HG02870 (cell line): ENCODE results near the gene PPP4R2.
"Not testable (repeated sequence)": the region's sequence is repeated elsewhere in the genome, so short reads cannot be mapped to it uniquely, and the experiment has no call there.

Source experiments
- ATAC-seq: cut with Tn5 transposase; IDR thresholded peaks from one replicate; pipeline ENCODE4 v1.9.1; 2021; ENCODE audit warnings: mild to moderate bottlenecking, moderate library complexity; ENCODE audit not compliant: unreplicated experiment

The PPP4R2 gene

GRCh38 chr3:72976281-72976741, 20.3 kb upstream of the PPP4R2 start:
- no peak for ATAC-seq

- ATAC-seq = peak; percentile 56
Measured at GRCh38 chr3:72977060-72977808, 19.4 kb upstream of the PPP4R2 start.

DNA sequence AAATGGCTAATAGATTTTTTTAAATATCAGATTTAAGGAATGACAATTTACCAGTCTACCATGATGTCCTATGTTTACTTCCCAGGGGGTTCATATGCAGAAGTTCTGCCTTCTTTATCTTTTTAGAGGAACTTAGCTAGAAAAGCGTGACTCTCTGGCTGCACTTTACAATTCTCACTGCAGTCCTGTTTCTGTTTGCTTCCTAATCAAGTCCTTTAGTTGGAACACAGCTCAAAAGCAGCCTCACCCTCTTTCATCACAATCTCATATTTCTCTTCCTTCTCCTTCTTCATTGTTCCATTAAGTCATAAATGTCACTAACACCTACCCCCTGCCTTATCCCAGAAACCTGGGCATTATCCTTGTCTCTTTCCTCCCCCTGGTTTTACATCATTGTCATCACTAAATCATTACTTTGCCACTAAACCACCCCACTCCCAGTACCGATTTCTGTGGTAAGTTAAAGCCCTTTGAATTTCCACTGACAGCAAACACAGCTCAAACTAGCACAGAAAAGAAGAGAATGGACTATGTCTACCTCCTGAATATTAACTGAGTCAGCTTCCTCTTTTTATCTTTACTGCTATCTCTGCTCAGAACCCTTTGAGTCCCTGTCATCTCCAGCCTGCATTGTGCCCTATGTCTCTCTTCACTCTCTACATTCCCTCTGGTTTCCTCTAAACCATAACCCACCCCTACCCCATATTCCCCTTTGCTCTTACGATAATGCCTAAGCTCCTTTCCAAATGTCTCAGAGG, 13.8 kb upstream of the PPP4R2 start:
- ATAC-seq = no peak

DNA sequence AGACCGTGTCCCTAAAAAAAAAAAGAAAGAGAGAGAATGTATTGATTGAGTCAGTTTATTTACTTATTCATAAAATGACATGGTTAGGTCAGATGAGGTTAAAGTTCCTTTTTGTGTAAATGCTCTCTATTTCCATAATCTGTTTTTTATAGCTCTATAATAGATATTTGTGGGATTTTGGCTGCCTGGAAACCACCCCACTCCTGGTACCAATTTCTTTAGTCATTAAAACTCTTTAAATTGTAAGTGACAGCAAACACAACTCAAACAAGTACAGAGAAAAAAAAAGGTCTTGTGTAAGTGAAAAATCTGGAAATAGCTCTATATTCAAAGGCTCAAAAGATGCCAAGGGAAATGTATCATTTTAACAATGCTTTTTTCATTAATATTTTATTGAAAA, 11.0 kb upstream of the PPP4R2 start:
- ATAC-seq = no peak

DNA sequence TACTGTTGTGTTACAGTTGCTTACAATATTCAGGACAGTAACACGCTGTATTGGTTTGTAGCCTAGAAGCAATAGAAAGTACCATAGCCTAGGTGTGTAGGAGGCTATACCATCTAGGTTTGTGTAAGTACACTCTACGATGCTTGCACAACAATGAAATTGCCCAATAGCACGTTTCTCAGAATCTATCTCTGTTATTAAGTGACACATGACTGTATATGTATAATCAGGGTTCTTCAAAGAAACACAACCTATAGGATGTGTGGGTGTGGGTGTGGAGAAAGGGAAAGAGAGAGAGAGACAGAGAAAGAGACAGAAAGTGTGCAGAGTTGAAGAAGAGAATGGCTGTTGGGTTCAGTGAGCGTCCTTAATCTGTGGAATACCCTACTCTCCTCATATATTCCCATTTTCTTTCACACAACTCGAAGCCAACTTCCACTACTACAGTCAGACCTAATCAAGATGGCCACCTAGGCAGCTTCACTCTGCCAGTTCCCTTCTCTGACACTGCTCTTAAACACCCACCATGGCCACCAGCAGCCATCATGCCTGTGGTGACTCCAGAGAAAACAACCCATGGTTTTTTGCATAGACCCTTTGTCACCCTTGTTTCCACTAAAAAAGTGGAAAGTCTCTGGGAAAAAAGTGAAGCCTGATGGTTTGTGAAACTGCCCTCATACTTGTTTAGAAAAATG, 5.8 kb upstream of the PPP4R2 start:
- no peak for ATAC-seq

- no peak for ATAC-seq
Measured at GRCh38 chr3:72991522-72991921, 5.1 kb upstream of the PPP4R2 start.

DNA sequence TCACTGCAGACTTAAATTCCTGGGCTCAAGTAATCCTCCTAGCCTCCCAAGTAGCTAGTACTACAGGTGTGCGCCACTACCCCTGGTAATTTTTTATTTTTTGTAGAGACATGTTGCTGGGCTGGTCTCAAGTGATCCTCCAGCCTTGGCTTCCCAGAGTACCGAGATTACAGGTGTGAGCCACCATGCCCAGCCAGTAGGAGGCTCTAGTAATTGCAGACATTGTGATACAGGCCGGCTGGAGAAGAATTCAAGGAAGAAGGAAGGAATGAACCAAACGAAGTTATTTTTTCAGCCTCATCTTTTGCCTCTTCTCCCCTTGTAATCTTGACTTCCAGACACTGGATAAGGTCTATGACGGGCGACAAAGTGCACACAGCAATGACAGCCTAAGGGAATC, 3.2 kb upstream of the PPP4R2 start:
- no peak for ATAC-seq

GRCh38 chr3:72995337-72995736, 1.3 kb upstream of the PPP4R2 start:
- ATAC-seq = no peak

- no peak for ATAC-seq
Measured at GRCh38 chr3:72996121-72996472, 514 bp upstream of the PPP4R2 start.

GRCh38 chr3:72997421-72997961, 880 bp downstream of the PPP4R2 start:
- ATAC-seq = peak; percentile 7

DNA sequence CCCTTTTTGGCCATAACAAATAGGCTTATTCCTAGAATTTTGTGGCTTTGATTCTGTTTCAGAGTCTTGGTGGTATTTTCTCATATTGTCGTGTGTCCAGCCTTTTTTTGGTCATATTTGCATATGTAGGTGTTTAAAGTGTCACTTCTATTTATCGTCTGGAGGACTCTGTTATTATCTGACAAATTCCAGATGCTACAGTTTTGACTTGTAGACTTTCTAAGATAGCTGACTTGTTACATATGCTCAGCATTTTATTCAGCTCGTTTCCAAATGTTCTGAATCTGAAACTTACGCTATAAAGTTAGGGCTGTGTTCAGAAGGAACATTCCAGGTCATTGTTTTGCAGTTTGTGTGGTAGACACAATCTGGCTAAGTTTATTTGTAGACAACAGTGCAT, 1.9 kb downstream of the PPP4R2 start:
- ATAC-seq = no peak

GRCh38 chr3:72999951-73000350, 3.3 kb downstream of the PPP4R2 start:
- ATAC-seq = no peak

DNA sequence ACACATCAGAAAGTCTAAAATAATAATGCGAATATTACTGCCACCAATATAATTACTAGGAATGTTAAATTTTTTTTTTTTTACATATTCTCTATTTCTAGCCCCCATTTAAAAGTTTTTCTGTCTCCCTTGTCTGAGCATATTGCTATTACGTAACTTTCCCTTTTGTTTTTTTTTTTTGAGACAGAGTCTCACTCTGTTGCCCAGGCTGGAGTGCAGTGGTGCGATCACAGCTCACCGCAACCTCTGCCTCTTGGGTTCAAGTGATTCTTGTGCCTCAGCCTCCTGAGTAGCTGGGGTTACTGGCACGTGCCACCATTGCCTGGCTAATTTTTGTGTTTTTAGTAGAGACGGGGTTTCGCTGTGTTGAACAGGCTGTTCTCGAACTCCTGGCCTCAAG, 6.4 kb downstream of the PPP4R2 start:
- ATAC-seq = not testable (repeated sequence)

DNA sequence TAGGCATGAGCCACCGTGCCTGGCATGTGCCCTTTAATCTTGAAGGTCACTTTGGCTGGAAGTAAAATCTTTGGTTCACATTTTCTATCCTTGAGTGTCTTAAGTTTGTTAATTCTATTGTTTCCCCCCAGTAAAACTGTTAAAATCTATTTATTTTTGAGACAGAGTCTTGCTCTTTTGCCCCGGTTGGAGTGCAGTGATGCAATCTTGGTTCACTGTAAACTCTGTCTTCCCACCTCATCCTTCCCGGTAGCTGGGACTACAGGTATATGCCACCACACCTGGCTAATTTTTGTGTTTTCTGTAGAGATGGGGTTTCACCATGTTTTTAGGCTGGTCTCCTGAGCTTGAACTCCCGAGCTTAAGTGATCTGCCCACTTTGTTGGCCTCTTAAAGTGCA, 7.7 kb downstream of the PPP4R2 start:
- ATAC-seq = no peak

DNA sequence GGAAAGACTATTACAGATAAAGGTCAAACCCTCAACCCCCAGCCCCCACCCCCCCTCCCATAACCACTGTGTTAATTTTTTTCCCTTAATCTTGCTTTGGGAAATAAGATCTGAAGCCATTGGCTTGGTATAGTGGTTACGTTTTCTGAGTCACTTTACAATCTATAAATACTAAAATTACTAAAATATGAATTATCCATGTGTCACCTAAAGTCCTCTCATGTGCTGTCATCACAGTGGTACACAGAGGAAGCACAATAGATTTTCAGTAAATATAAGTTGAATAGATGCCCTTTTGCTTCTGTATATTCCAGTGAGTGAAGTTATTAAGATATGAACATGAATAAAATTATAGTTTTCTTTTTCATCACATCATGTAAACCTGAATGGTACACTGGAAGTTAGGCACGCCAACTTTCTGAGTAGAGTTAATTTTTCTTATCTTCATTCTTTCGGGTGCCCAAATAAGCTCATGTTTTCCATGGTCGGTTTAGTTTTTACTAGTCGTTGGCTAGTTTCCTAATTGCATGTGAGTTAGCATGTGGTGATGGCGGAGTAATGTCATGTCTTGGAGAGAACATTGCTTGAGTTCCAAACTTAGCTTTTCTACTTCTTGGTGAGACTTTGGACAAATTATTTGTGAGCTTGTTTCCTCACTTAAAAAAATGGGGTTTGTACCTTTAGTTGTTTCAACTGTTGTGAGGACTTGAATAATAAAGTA, 11.5 kb downstream of the PPP4R2 start:
- ATAC-seq = no peak

- no peak for ATAC-seq
Measured at GRCh38 chr3:73009008-73009407, 12.4 kb downstream of the PPP4R2 start.

DNA sequence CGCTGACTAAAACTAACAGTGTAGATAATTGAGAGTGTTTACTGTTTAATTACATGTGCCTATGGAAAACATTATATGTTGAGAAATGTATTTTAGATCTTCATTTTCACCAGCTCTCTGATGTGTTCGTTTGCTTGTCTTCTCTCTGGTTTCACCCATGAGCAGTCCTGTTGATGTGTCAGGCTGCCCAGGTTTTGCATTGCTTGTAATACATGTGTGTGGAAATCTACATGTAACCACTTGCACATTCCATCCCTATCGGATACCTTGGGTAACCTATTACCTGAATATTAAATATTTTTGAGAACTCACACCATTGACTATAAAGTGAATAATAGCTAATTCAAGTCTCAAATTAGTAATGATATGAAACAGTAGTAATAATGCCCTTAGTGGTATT, 13.1 kb downstream of the PPP4R2 start:
- ATAC-seq = no peak

GRCh38 chr3:73010158-73010557, 13.5 kb downstream of the PPP4R2 start:
- no peak for ATAC-seq

- ATAC-seq = no peak
Measured at GRCh38 chr3:73018298-73018697, 21.7 kb downstream of the PPP4R2 start.

- ATAC-seq = no peak
Measured at GRCh38 chr3:73018790-73019441, 22.3 kb downstream of the PPP4R2 start.
